ENCODE data around the gene SYT2.
"Not testable (repeated sequence)": the region's sequence is repeated elsewhere in the genome, so short reads cannot be mapped to it uniquely, and the experiment has no call there.

Gene SYT2

GRCh38 chr1:202564958-202565495 is 145.2 kb downstream of the SYT2 start:
- no peak for DNase-seq

DNA sequence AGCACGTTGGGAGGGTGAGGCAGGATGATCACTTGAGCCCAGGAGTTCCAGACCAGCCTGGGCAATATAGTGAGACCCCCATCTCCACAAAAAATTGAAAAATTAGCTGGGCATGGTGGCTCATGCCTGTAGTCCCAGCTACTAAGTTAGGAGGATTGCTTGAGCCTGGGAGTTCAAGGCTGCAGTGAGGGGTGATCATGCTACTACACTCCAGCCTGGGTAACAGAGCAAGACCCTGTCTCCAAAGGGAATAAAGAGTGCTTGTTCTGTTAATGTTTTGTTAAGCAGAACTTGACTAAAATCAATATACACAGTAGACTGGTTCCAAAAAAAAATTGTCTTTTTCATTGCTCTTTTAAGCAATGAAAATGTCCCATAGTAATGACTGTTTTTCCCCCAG is 146.4 kb downstream of the SYT2 start:
- no peak for DNase-seq

DNA sequence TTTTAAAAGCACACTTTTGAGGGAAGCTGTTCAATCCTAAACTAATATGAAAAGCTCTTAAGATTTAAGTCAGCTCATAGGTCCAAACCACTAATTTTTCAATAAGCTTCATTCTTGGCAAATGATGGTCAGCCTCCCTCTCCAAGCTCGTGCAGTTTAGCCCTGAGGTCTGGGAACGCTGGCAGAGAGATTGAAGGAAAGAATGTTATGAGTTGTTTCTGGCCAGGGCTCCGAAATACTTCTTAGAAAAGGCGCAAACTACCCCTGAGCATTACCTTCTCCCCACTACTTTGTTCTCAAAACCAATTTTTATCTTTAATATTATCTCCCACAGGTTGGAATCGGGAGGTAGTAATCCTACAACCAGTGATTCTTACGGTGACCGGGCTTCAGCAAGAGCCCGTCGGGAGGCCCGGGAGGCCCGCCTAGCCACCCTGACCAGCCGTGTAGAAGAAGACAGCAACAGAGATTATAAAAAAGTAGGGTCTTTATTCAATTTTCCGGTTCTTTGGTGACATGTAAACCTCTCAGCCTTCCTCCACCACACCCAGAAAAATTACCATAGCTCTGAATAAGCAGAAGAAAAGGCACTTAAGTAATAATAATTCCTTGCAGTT is 147.7 kb downstream of the SYT2 start:
- DNase-seq = no peak

DNA sequence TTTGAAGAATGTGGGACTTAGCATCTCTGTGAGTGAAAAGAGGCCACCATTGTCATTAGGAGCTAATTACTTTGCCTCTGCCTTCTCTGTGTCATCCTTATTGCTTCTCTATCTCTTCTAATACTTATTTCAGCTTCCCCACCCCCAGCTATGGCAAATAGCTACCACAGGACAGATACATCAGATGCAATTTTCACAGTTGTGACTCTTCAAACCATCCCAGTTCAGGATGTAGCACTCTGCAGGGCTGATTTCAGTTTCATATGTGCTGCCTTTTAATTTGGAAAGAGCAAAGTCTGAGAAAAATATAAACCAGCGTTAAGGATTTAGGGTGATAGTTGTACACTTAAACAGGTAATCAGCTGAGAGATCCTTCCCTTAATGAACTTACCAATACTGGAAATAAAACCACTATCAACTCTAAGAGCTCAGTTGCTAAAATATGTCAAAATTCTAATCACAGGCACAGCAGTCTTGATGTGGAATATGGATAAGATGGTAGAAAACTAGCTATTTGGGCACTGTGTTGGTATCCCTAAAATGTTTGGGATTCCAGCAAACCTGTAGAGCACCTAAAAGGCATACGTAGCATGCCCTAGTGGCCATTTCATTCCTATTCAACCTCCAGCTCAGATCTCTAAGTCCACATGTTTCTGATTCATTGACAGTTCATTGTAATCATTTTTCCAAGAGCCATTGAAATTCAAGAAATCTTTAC is 148.4 kb downstream of the SYT2 start:
- DNase-seq = no peak

DNA sequence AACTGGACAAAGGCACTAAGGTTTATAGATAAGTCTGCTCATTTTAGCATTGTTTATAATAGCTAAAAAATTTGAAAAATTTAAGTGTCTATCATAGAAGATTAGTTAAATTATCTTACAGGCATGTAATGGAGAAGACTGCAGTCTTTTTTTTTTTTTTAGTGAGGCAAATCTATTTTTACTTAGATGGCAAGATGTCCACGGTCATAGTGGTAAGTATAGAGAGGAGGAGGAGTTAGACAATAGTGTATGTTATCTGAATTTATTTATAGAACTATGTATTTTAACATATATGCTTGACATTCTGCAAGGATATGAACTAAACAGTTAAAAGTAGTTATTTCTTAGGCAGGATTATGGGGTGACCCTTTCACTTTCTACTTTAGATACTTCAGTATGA is 149.0 kb downstream of the SYT2 start:
- no peak for DNase-seq

GRCh38 chr1:202557662-202558061 is 152.6 kb downstream of the SYT2 start:
- DNase-seq = not testable (repeated sequence)

DNA sequence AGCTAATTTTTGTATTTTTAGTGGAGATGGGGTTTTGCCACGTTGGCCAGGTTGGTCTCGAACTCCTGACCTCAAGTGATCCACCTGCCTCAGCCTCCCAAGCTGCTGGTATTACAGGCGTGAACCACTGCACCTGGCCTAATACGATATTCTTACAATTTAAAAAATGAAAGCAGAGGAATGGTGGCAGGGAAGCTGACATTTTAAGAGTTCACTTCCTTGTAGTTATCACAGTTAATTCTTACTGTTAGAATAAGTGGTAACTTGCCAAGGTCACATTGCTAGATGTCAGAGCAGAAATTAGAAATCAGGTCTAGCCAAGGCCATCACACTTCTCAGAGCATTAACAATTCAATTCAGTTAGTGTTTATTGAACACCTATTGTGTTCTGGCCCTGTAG is 154.2 kb downstream of the SYT2 start:
- not testable (repeated sequence) for DNase-seq

DNA sequence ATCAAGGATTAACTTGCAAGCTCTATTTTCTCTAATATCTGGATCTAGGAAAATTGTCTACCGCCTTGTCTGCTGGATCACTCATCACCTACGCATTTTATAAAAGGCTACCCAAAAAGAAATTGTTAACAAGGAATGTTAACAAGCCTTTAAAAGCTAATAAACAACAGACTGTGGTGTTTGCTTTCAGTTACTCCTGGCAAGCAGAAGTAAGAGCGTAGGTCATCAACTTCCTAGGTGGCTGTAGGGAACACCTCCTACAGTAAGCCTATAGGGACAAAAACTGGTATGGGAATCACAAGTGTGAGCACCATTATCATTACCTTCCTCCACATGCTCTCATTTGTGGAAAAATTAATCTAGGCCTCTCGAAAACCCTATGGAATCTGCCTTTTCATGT is 155.6 kb downstream of the SYT2 start:
- not testable (repeated sequence) for DNase-seq

DNA sequence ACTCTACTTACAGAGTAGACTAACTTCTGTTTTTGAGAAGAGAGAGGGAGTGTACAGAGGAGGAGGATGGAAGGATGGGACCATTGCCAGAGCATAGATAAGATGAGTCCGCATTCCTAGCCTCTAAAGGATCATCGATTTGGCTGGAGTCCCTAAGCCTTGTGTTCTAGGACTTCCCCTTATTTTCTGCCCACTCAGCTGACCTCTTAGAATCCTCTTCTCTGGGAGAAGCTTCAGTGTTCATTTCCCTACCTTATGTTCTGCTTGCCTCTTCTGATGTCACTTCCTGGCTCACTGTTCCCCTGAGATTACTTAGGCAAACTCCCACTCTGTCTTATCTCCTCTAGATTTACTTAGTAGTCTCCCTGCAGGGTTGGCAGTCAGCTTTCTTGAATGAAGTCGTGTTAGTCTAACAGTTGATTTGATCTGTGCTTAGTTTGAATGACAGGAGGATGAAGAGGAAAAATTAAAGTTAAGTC is 156.7 kb downstream of the SYT2 start:
- DNase-seq = peak in 1 of 2 experiments; percentile 7

GRCh38 chr1:202553078-202553477 is 157.2 kb downstream of the SYT2 start:
- not testable (repeated sequence) for DNase-seq

GRCh38 chr1:202552615-202553014 is 157.6 kb downstream of the SYT2 start:
- not testable (repeated sequence) for DNase-seq

DNA sequence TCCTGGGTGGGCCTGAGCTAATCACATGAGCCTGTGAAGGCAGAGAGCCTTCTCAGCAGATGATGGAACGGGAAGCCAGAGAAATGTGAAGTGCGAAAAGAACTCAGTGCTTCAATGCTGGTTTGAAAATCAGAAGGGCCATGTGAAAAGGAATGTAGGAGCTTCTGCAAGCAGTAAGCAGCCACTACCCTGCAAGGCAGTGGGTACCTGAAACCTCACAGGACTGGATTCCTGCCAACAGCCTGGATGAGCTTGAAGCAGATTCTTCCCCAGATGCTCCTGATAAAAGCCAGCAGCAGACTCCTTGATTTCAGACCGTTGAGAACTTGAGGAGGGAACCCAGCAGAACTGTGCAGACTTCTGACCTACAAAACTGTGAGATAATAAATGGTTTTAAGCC is 158.6 kb downstream of the SYT2 start:
- DNase-seq = no peak

DNA sequence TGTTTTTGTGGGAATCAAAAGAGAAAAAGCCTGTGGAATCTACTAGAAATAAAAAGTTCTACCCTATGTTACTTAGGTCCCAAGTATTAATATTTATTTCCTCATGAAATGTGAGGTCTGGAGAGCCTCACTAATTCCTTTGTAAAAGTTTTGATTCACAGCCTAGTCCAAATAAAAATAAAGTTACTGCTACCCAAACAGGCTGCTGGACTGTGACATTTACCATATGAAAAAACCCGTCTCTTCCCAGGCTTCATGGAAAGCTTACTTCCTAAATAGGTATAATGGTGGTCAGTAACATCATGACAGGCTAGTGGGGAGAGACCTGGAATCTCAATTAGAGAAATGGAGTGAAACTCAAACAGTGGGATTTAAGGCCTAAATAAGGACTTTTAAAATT is 160.2 kb downstream of the SYT2 start:
- not testable (repeated sequence) for DNase-seq

GRCh38 chr1:202547215-202547614 is 163.0 kb downstream of the SYT2 start:
- no peak for DNase-seq

DNA sequence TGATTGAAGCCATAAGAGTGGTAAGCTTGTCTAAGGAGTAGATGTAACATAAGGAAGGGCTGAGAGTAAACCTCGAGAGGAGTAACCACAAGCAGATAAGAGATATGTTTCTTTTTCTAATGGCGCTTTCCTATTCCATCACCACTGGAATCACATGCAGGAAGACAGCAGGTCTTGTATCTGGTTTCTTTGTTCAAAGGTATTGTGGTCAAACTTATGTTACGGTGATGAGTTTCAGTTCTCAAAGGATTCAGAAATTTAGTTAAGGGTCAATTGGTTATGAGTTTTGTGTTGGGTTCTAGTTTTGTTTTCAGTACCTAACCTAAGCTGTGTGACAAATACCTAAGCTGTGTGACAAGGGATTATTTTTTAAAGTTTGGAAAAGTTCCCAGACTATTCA is 163.5 kb downstream of the SYT2 start:
- not testable (repeated sequence) for DNase-seq

- DNase-seq = not testable (repeated sequence)
Observed at GRCh38 chr1:202546377-202546776, 163.9 kb downstream of the SYT2 start.

GRCh38 chr1:202545647-202546303 is 164.5 kb downstream of the SYT2 start:
- DNase-seq = not testable (repeated sequence)

- DNase-seq = not testable (repeated sequence)
Observed at GRCh38 chr1:202544766-202545449, 165.3 kb downstream of the SYT2 start.

GRCh38 chr1:202543537-202543936 is 166.7 kb downstream of the SYT2 start:
- DNase-seq = not testable (repeated sequence)

- not testable (repeated sequence) for DNase-seq
Observed at GRCh38 chr1:202542415-202542814, 167.8 kb downstream of the SYT2 start.

DNA sequence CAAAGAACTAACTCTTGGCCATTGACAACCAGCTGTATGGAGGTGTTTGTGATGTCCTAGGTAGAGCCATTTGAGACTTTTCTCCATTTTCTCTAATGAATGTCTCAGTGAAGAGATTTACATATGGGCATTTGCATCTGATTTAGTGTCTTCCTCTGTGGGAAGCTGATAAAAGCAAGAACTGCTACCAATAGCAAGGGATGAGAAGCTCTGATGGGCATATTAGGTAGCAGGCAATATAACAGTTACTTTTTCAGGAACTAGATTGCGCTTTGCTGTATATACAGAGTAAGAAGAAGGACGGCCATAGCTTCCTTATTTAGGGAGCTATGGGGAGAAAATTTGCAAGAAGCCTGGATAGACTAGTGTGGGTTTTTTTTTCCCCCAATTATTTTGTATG is 169.4 kb downstream of the SYT2 start:
- not testable (repeated sequence) for DNase-seq
